Midbrain (tissue), 1 donor: ENCODE measurements around the gene TUBB.
A peak's percentile ranks its signal among the peaks of the same experiment; 100 is the strongest.

Source experiments
- DNase-seq: peaks from one replicate; lab custom pipeline; 2025; lab: John Stamatoyannopoulos, UW

Gene TUBB

GRCh38 chr6:30687659-30688431 lies 32.3 kb upstream of the TUBB start:
- no peak for DNase-seq

GRCh38 chr6:30688569-30688968 lies 31.6 kb upstream of the TUBB start:
- DNase-seq, result no peak

- DNase-seq, result no peak
Observed at GRCh38 chr6:30689022-30689865, 30.9 kb upstream of the TUBB start.

- no peak for DNase-seq
Observed at GRCh38 chr6:30689985-30690384, 30.2 kb upstream of the TUBB start.

GRCh38 chr6:30690403-30691207 lies 29.5 kb upstream of the TUBB start, which contains the start of gene NRM:
TSS of gene NRM (minus strand) at chr6:30690984. CDS start at chr6:30690974, 10 bp downstream.
- DNase-seq, result peak; percentile 83

GRCh38 chr6:30691208-30691847 lies 28.8 kb upstream of the TUBB start:
- DNase-seq, result no peak

GRCh38 chr6:30696432-30696831 lies 23.7 kb upstream of the TUBB start:
- no peak for DNase-seq

- DNase-seq, result no peak
Observed at GRCh38 chr6:30700340-30700739, 19.8 kb upstream of the TUBB start.

GRCh38 chr6:30703011-30703410 lies 17.1 kb upstream of the TUBB start:
- no peak for DNase-seq

- DNase-seq, result no peak
Observed at GRCh38 chr6:30703821-30704220, 16.3 kb upstream of the TUBB start.

GRCh38 chr6:30705620-30706019 lies 14.5 kb upstream of the TUBB start:
- DNase-seq, result no peak

GRCh38 chr6:30707281-30707850 lies 12.8 kb upstream of the TUBB start:
- no peak for DNase-seq

- no peak for DNase-seq
Observed at GRCh38 chr6:30709101-30709868, 10.9 kb upstream of the TUBB start.

- DNase-seq, result no peak
Observed at GRCh38 chr6:30711758-30712380, 8.3 kb upstream of the TUBB start.

GRCh38 chr6:30712441-30712945 lies 7.7 kb upstream of the TUBB start:
- DNase-seq, result no peak

- no peak for DNase-seq
Observed at GRCh38 chr6:30714263-30714662, 5.9 kb upstream of the TUBB start.

GRCh38 chr6:30716879-30717128 lies 3.3 kb upstream of the TUBB start:
- DNase-seq, result no peak

GRCh38 chr6:30717129-30717844 lies 2.9 kb upstream of the TUBB start, which contains the start of gene MDC1:
TSS of gene MDC1 (minus strand) at chr6:30717281. CDS start at chr6:30715175, 2,106 bp downstream.
- peak; percentile 99 for DNase-seq
